HG02840 (cell line): ENCODE measurements around the gene GAGE12G.
"Not testable (repeated sequence)": the region's sequence is repeated elsewhere in the genome, so short reads cannot be mapped to it uniquely, and the experiment has no call there.

Source experiments
- ATAC-seq: cut with Tn5 transposase; IDR thresholded peaks from one replicate; pipeline ENCODE4 v1.9.1; 2021; ENCODE audit warnings: mild to moderate bottlenecking, moderate library complexity, moderate number of reproducible peaks; ENCODE audit not compliant: unreplicated experiment, low FRiP score

Gene GAGE12G, protein sequence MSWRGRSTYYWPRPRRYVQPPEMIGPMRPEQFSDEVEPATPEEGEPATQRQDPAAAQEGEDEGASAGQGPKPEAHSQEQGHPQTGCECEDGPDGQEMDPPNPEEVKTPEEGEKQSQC

DNA sequence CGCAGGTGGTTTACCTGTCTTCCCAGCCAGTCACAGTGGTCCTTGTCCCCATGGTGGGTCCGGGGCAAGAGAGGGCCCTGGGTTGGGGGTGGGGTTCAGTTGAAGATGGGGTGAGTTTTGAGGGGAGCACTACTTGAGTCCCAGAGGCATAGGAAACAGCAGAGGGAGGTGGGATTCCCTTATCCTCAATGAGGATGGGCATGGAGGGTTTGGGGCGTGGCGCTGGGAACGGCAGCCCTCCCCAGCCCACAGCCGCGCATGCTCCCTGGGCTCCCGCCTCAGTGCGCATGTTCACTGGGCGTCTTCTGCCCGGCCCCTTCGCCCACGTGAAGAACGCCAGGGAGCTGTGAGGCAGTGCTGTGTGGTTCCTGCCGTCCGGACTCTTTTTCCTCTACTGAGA lies at the start of gene GAGE12G:
TSS of gene GAGE12G (plus strand) at position 301 of the 400 bp plus-strand sequence. CDS start 1,155 bp downstream, outside the sequence.
- not testable (repeated sequence) for ATAC-seq

DNA sequence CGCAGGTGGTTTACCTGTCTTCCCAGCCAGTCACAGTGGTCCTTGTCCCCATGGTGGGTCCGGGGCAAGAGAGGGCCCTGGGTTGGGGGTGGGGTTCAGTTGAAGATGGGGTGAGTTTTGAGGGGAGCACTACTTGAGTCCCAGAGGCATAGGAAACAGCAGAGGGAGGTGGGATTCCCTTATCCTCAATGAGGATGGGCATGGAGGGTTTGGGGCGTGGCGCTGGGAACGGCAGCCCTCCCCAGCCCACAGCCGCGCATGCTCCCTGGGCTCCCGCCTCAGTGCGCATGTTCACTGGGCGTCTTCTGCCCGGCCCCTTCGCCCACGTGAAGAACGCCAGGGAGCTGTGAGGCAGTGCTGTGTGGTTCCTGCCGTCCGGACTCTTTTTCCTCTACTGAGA lies 38.3 kb upstream of the GAGE12G start, which contains the start of gene GAGE12C:
TSS of gene GAGE12C (plus strand) at position 301 of the 400 bp plus-strand sequence. CDS start 1,155 bp downstream, outside the sequence.
- not testable (repeated sequence) for ATAC-seq

DNA sequence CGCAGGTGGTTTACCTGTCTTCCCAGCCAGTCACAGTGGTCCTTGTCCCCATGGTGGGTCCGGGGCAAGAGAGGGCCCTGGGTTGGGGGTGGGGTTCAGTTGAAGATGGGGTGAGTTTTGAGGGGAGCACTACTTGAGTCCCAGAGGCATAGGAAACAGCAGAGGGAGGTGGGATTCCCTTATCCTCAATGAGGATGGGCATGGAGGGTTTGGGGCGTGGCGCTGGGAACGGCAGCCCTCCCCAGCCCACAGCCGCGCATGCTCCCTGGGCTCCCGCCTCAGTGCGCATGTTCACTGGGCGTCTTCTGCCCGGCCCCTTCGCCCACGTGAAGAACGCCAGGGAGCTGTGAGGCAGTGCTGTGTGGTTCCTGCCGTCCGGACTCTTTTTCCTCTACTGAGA lies 28.8 kb upstream of the GAGE12G start, which contains the start of gene GAGE12D:
TSS of gene GAGE12D (plus strand) at position 301 of the 400 bp plus-strand sequence. CDS start 1,155 bp downstream, outside the sequence.
- ATAC-seq, result not testable (repeated sequence)

DNA sequence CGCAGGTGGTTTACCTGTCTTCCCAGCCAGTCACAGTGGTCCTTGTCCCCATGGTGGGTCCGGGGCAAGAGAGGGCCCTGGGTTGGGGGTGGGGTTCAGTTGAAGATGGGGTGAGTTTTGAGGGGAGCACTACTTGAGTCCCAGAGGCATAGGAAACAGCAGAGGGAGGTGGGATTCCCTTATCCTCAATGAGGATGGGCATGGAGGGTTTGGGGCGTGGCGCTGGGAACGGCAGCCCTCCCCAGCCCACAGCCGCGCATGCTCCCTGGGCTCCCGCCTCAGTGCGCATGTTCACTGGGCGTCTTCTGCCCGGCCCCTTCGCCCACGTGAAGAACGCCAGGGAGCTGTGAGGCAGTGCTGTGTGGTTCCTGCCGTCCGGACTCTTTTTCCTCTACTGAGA lies 19.2 kb upstream of the GAGE12G start, which contains the start of gene GAGE12E:
TSS of gene GAGE12E (plus strand) at position 301 of the 400 bp plus-strand sequence. CDS start 1,155 bp downstream, outside the sequence.
- not testable (repeated sequence) for ATAC-seq

DNA sequence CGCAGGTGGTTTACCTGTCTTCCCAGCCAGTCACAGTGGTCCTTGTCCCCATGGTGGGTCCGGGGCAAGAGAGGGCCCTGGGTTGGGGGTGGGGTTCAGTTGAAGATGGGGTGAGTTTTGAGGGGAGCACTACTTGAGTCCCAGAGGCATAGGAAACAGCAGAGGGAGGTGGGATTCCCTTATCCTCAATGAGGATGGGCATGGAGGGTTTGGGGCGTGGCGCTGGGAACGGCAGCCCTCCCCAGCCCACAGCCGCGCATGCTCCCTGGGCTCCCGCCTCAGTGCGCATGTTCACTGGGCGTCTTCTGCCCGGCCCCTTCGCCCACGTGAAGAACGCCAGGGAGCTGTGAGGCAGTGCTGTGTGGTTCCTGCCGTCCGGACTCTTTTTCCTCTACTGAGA lies 9.7 kb upstream of the GAGE12G start, which contains the start of gene GAGE12F:
TSS of gene GAGE12F (plus strand) at position 301 of the 400 bp plus-strand sequence. CDS start 1,155 bp downstream, outside the sequence.
- ATAC-seq, result not testable (repeated sequence)

DNA sequence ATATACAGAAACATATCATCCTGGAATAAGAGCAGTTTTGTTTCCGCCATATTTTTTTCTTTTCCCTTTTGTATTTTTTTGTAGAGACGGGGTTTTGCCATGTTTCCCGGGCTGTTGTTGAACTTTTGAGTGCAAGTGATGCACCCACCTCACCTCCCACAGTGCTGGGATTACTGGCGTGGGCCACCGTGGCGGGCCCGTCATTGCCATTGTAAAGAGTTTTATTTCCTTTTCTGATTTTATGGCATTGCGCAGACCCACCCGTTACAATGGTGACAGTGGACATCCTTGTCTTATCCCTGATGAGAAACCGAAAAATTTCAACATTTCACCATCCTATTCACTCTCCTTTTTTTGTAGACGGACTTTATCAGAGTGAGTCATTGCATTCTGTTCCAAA lies 1.5 kb upstream of the GAGE12G start:
- not testable (repeated sequence) for ATAC-seq

DNA sequence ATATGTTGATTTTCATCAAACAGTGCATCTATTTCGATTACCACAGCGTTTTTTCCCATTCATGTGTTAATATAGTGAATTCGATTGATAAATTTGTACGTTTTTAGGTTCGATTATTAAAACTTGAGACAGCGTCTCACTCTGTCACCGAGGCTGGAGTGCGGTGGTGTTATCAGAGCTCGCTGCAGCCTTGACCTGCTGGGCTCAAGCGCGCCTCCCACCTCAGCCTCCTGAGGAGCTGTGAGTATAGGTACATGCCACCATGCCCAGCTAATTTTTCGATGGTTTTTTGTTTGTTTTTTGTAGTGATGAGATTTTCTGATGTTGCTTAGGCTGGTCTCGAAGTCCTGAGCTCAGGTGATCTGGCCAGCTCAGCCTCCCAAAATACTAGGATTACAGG lies 1.0 kb upstream of the GAGE12G start:
- ATAC-seq, result not testable (repeated sequence)

DNA sequence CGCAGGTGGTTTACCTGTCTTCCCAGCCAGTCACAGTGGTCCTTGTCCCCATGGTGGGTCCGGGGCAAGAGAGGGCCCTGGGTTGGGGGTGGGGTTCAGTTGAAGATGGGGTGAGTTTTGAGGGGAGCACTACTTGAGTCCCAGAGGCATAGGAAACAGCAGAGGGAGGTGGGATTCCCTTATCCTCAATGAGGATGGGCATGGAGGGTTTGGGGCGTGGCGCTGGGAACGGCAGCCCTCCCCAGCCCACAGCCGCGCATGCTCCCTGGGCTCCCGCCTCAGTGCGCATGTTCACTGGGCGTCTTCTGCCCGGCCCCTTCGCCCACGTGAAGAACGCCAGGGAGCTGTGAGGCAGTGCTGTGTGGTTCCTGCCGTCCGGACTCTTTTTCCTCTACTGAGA lies 9.4 kb downstream of the GAGE12G start, which contains the start of gene GAGE12H:
TSS of gene GAGE12H (plus strand) at position 301 of the 400 bp plus-strand sequence. CDS start 1,155 bp downstream, outside the sequence.
- ATAC-seq, result not testable (repeated sequence)

DNA sequence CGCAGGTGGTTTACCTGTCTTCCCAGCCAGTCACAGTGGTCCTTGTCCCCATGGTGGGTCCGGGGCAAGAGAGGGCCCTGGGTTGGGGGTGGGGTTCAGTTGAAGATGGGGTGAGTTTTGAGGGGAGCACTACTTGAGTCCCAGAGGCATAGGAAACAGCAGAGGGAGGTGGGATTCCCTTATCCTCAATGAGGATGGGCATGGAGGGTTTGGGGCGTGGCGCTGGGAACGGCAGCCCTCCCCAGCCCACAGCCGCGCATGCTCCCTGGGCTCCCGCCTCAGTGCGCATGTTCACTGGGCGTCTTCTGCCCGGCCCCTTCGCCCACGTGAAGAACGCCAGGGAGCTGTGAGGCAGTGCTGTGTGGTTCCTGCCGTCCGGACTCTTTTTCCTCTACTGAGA lies 19.0 kb downstream of the GAGE12G start, which contains the start of gene GAGE2A:
TSS of gene GAGE2A (plus strand) at position 301 of the 400 bp plus-strand sequence. CDS start 1,155 bp downstream, outside the sequence.
- ATAC-seq, result not testable (repeated sequence)

DNA sequence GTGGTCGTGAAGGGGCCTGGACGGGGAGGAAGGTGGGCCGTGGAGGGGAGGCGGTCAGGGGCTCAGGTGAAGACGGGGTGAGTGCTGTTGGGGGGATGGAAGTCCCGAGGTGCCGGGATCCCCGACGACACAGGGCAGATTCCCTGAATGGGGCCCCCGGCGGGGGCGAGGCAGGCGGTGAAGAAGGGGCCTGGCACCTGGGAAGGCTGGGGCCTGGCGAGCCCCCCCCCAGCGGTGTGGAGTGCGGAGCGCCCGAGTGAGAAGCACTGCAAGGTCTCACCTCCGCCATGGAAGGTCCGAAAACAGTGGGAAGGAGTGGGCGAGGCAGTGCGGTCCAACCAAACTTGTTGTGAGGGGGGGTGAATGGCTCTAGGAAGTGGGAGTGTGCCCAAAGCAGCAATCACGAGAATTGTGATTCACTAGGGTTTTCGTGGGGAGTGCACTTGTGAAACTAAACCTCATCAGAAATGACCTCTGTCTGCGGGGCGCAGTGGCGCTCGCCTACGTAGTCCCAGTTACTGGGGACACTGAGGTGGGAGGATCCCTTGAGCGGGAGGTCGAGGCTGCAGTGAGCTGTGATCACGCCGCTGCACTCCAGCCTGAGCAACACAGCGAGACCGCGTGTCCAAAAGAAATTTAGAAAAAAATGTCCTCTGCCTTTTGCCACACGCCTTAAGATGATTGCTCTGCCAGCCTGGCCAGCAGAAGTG lies 19.7 kb downstream of the GAGE12G start:
- ATAC-seq, result not testable (repeated sequence)

DNA sequence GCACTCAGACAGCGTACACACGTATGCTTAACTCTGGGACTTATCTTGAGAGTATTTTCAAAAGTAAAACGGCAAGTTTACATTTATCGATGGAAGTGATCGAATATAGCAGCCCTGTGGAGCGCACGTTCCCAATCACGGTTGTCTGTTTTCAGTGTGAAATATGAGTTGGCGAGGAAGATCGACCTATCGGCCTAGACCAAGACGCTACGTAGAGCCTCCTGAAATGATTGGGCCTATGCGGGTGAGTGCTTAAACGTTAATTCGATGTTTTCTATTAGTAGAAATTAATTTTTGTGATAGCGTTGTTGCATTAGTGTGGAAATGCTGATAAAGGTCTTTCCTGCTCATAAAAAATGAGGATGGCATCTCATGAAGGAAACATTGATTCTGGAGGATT lies 20.3 kb downstream of the GAGE12G start:
- not testable (repeated sequence) for ATAC-seq

DNA sequence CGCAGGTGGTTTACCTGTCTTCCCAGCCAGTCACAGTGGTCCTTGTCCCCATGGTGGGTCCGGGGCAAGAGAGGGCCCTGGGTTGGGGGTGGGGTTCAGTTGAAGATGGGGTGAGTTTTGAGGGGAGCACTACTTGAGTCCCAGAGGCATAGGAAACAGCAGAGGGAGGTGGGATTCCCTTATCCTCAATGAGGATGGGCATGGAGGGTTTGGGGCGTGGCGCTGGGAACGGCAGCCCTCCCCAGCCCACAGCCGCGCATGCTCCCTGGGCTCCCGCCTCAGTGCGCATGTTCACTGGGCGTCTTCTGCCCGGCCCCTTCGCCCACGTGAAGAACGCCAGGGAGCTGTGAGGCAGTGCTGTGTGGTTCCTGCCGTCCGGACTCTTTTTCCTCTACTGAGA lies 28.5 kb downstream of the GAGE12G start, which contains the start of gene GAGE1:
TSS of gene GAGE1 (plus strand) at position 301 of the 400 bp plus-strand sequence. CDS start 1,155 bp downstream, outside the sequence.
- not testable (repeated sequence) for ATAC-seq

DNA sequence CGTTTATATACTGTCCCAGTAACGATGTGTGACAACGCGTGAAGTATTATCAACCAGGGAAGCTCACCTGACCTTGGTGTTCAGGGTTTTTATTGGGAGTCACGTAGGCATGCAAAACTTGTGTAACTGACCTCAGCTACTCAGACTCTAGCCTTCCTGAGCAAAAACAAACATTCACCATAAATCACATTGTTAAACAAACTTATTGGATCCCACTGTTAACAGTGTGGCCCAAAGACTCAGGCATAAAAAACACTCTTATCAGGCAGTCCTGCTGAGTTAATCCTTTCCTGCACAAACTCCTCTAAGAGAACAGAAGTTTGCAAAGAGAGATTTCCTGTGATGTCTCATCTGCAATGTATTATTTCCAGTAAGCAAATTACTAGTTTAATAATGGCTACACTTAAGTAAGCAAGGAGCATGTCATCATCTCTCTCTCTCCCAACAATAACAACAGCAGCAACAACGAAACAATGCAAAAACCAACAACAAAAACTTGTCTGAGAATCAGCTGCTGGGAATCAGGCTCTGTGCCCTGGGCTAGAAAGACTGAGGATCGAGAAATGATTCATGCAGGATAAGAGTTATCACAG lies 40.6 kb downstream of the GAGE12G start:
- no peak for ATAC-seq

DNA sequence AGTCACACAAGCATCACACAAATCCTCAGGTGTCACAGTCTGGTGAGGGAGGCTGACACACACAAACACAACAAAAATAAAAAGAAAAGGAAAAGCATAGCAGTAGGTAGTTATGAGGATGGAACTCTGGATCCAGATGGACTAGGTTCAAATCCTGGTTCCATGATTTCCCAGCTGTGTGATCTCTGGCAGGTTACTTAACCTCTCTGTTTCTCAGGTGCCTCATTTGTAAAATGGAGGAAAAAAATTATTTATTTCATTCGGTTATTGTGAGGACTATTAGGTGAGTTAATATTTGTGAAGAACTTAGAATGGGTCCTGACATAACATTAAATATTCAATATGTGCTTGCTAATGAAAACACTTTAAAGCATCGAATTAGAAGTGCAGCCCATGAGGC lies 48.4 kb downstream of the GAGE12G start:
- no peak for ATAC-seq
